Esophagus muscularis mucosa (tissue), 4 donors: ENCODE measurements around the gene SLC5A8. TPM values are rescaled to one million over a fixed set of nuclear protein-coding genes. Genes with fewer than 3 reads are reported as not detected.

Experiments
- DNase-seq: peaks from one replicate; pipeline ENCODE4 v3.0.0-alpha.2; 2017; ENCODE audit errors: extremely low spot score
- H3K27ac ChIP-seq, 4 donors: fragments of 200-600 bp; sonication (generic); replicated peaks in 1 of 4; 1 replicate in 3 of 4; 2 replicates in 1 of 4; pipeline ENCODE4 v1.5.1; 2016 to 2019; ENCODE audit warnings: mild to moderate bottlenecking in 1 of 4
- H3K27me3 ChIP-seq, 4 donors: fragments of 200-600 bp; sonication (generic); one replicate each; pipeline versions ENCODE4 v1.5.1 to v1.6.0; 2016 to 2019
- H3K36me3 ChIP-seq, 4 donors: fragments of 200-600 bp; sonication (generic); one replicate each; pipeline ENCODE4 v1.5.1; 2016 to 2019
- H3K4me1 ChIP-seq, 4 donors: fragments of 200-600 bp; sonication (generic); one replicate each; pipeline ENCODE4 v1.5.1; 2016 to 2019
- H3K4me3 ChIP-seq, 4 donors: fragments of 200-600 bp; sonication (generic); 1 replicate in 2 of 4; 2 replicates in 2 of 4; pipeline ENCODE4 v1.5.1; 2016 to 2019; ENCODE audit warnings: mild to moderate bottlenecking in 4 of 4, moderate library complexity in 1 of 4
- H3K9me3 ChIP-seq, 4 donors: fragments of 200-600 bp; sonication (generic); 1 replicate in 3 of 4; 2 replicates in 1 of 4; pipeline ENCODE4 v1.5.1; 2016 to 2019
- CTCF ChIP-seq, 3 experiments: fragments of 200-600 bp in 2 of 3; fragments of 450-650 bp in 1 of 3; sonication (generic) in 2 of 3; IDR thresholded peaks; one replicate each; pipeline ENCODE4 v1.5.1; 2017 to 2019; ENCODE audit warnings: antibody characterized with exemption in 3 of 3, mild to moderate bottlenecking in 2 of 3, moderate library complexity in 1 of 3
- EP300 ChIP-seq: sonication (generic); formaldehyde crosslinking; IDR thresholded peaks from one replicate; pipeline ENCODE4 v1.6.1; 2017; ENCODE audit warnings: antibody characterized with exemption
- POLR2A ChIP-seq: fragments of 450-650 bp; IDR thresholded peaks from one replicate; pipeline ENCODE4 v1.6.1; 2017; ENCODE audit warnings: antibody characterized with exemption, moderate library complexity, mild to moderate bottlenecking, low read depth
- POLR2AphosphoS5 ChIP-seq, 2 donors: sonication (generic); formaldehyde crosslinking; IDR thresholded peaks; one replicate each; pipeline ENCODE4 v1.6.1; 2017; ENCODE audit warnings: antibody characterized with exemption in 2 of 2
- WGBS: methylation state at CpG from one replicate; pipeline ENCODE4 v1.1.5; 2018; 5-methylcytosine and 5-hydroxymethylcytosine counted together
- intact Hi-C: fragments of 100-400 bp; cut with DNase I; formaldehyde crosslinking; loops from one replicate; pipeline ENCODE4 v1.15.1; 2023
- total RNA-seq, 4 donors: library from RNA; depleted of rRNA; stranded (reverse); fragments of >200 nt; gene quantifications; one replicate each; pipeline versions ENCODE4 v1.1.0 to v1.2.1, GENCODE V29; 2016

The SLC5A8 gene
- total RNA-seq, 4 donors from 2014 or later, result not detected

- no peak for DNase-seq
- peaks cover 0 to 3% (median 0%) of the 10 kb centered on the region in 4 donors for H3K9me3 ChIP-seq
- no peak for TF ChIP-seq EP300
- TF ChIP-seq POLR2AphosphoS5 (IDR thresholded peaks at IDR 0.05), result no peak
- TF ChIP-seq CTCF (IDR thresholded peaks at IDR 0.05), result no peak
- TF ChIP-seq POLR2A, result no peak
- no peak overlapping the region for H3K4me3 ChIP-seq
- no peaks in the 10 kb centered on the region for H3K36me3 ChIP-seq
- no peak overlapping the region for H3K27ac ChIP-seq
- intact Hi-C loops, result no loop called here
- 79% methylated on average over 3 of the region's 3 CpGs for WGBS
- H3K27me3 ChIP-seq, result no peaks in the 10 kb centered on the region
- H3K4me1 ChIP-seq, result no peaks in the 10 kb centered on the region
Observed at GRCh38 chr12:101174541-101174940, 35.5 kb downstream of the SLC5A8 start.

GRCh38 chr12:101173197-101173749 lies 36.8 kb downstream of the SLC5A8 start:
- WGBS, result 77% methylated on average over 3 of the region's 7 CpGs
- TF ChIP-seq CTCF (IDR thresholded peaks at IDR 0.05) (no peak), POLR2AphosphoS5 (IDR thresholded peaks at IDR 0.05) (no peak), POLR2A (no peak), EP300 (no peak)
- H3K27me3 ChIP-seq, result no peaks in the 10 kb centered on the region
- DNase-seq, result no peak
- H3K36me3 ChIP-seq, result no peaks in the 10 kb centered on the region
- intact Hi-C loops, result no loop called here
- H3K9me3 ChIP-seq, result peaks cover 0 to 3% (median 0%) of the 10 kb centered on the region in 4 donors
- no peaks in the 10 kb centered on the region for H3K4me1 ChIP-seq
- H3K27ac ChIP-seq, result no peak overlapping the region
- H3K4me3 ChIP-seq, result no peak overlapping the region

- Histone ChIP-seq H3K4me1 (no peaks in the 10 kb centered on the region), H3K36me3 (no peaks in the 10 kb centered on the region), H3K27me3 (no peaks in the 10 kb centered on the region), H3K27ac (no peak overlapping the region), H3K9me3 (peaks cover 0 to 3% (median 0%) of the 10 kb centered on the region in 4 donors), H3K4me3 (no peak overlapping the region)
- intact Hi-C loops, result no loop called here
- TF ChIP-seq POLR2AphosphoS5 (IDR thresholded peaks at IDR 0.05) (no peak), POLR2A (no peak), EP300 (no peak), CTCF (IDR thresholded peaks at IDR 0.05) (no peak)
- DNase-seq, result no peak
- WGBS, result 88% methylated on average over 2 of the region's 5 CpGs
Observed at GRCh38 chr12:101172316-101172715, 37.7 kb downstream of the SLC5A8 start.

- Histone ChIP-seq H3K36me3 (no peaks in the 10 kb centered on the region), H3K27me3 (no peaks in the 10 kb centered on the region), H3K27ac (no peak overlapping the region), H3K4me1 (no peaks in the 10 kb centered on the region), H3K9me3 (no peaks in the 10 kb centered on the region), H3K4me3 (no peak overlapping the region)
- TF ChIP-seq EP300 (no peak), CTCF (IDR thresholded peaks at IDR 0.05) (no peak), POLR2AphosphoS5 (IDR thresholded peaks at IDR 0.05) (no peak), POLR2A (no peak)
- WGBS, result 89% methylated on average over 5 of the region's 5 CpGs
- no peak for DNase-seq
- intact Hi-C loops, result no loop called here
Observed at GRCh38 chr12:101168001-101168400, 42.0 kb downstream of the SLC5A8 start.

GRCh38 chr12:101166866-101167265 lies 43.2 kb downstream of the SLC5A8 start:
- H3K36me3 ChIP-seq, result no peaks in the 10 kb centered on the region
- no peak for DNase-seq
- H3K4me1 ChIP-seq, result no peaks in the 10 kb centered on the region
- intact Hi-C loops, result no loop called here
- TF ChIP-seq CTCF (IDR thresholded peaks at IDR 0.05) (no peak), EP300 (no peak), POLR2AphosphoS5 (IDR thresholded peaks at IDR 0.05) (no peak), POLR2A (no peak)
- no peak overlapping the region for H3K4me3 ChIP-seq
- no peak overlapping the region for H3K27ac ChIP-seq
- no peaks in the 10 kb centered on the region for H3K27me3 ChIP-seq
- 65% methylated on average over 5 of the region's 5 CpGs for WGBS
- H3K9me3 ChIP-seq, result peaks cover 0 to 5% (median 0%) of the 10 kb centered on the region in 4 donors
